ENCODE data around the gene NDUFAF7. TPM values are rescaled to one million over a fixed set of nuclear protein-coding genes. Genes with fewer than 3 reads are reported as not detected.

NDUFAF7 gene
- total and polyA plus RNA-seq, 9 of the 15 experiments (the other 6 are each of a cell fraction or from before 2014, with no cell fraction given) = 14.9 to 41.6 (median 23.9) TPM

- TF ChIP-seq NFE2 (IDR thresholded peaks at IDR 0.05; ENCODE audit: low read depth) = no peak
- TF ChIP-seq ELF4 (CRISPR knock-in tag; IDR thresholded peaks at IDR 0.05) = no peak
- TF ChIP-seq TAF15 (IDR thresholded peaks at IDR 0.05; ENCODE audit: low read depth, low read length) = no peak
- no peak for TF ChIP-seq MTF1 (CRISPR knock-in tag; IDR thresholded peaks at IDR 0.05; ENCODE audit: borderline replicate concordance)
- no peak for TF ChIP-seq DMBX1 (CRISPR knock-in tag; IDR thresholded peaks at IDR 0.05; ENCODE audit: borderline replicate concordance)
- TF ChIP-seq ZNF561 (CRISPR knock-in tag; conservative IDR thresholded peaks at IDR 0.05) = no peak
- no peak for TF ChIP-seq KAT8 (IDR thresholded peaks at IDR 0.05; ENCODE audit: low read depth)
- no peak for TF ChIP-seq CGGBP1 (CRISPR knock-in tag; IDR thresholded peaks at IDR 0.05)
- TF ChIP-seq MITF (IDR thresholded peaks at IDR 0.05) = no peak
- TF ChIP-seq ERF (CRISPR knock-in tag; IDR thresholded peaks at IDR 0.05) = no peak
- no peak for TF ChIP-seq PTBP1 (IDR thresholded peaks at IDR 0.05; ENCODE audit: low read depth, low read length)
- no peak for TF ChIP-seq PPARD (CRISPR knock-in tag; IDR thresholded peaks at IDR 0.05)
- no peak for TF ChIP-seq CSDE1 (IDR thresholded peaks at IDR 0.05)
- TF ChIP-seq ZNF408 (CRISPR knock-in tag; IDR thresholded peaks at IDR 0.05; ENCODE audit: low read depth) = no peak
- no peak for TF ChIP-seq ZFP91 (CRISPR knock-in tag; IDR thresholded peaks at IDR 0.05)
- no peak for TF ChIP-seq NR4A1 (CRISPR knock-in tag; IDR thresholded peaks at IDR 0.05)
- no peak for TF ChIP-seq NR4A1 (tag; IDR thresholded peaks at IDR 0.05)
- no peak for TF ChIP-seq PBX2 (CRISPR knock-in tag; IDR thresholded peaks at IDR 0.05; ENCODE audit: low read depth)
- TF ChIP-seq PBX2 (tag; conservative IDR thresholded peaks at IDR 0.05; ENCODE audit: low read depth) = no peak
- peak; percentile 46; the same call in 1 of the 2 replicates for TF ChIP-seq RNF2 (IDR thresholded peaks at IDR 0.05)
Measured at GRCh38 chr2:37231241-37232130, at the start of gene NDUFAF7, which contains the start of gene CEBPZ (continued).

Measured in K562 (cell line).